GM12891 (cell line): ENCODE results near the gene CACNB4.
A peak's percentile ranks its signal among the peaks of the same experiment; 100 is the strongest.

Source experiments
- DNase-seq: peaks from one replicate; pipeline ENCODE4 v3.0.0; 2011; ENCODE audit warnings: low spot score; ENCODE audit not compliant: insufficient read length
- FAIRE-seq: peaks from 2 replicates; lab custom pipeline; 2011; peaks lifted over from hg19 to GRCh38; lab: Jason Lieb, UNC
- PAX5 ChIP-seq: IDR thresholded peaks from 2 replicates; pipeline ENCODE4 v1.6.1; 2011; ENCODE audit warnings: low read length, moderate library complexity, mild to moderate bottlenecking; ENCODE audit not compliant: insufficient read depth, severe bottlenecking
- POLR2A ChIP-seq: IDR thresholded peaks from 2 replicates; pipeline ENCODE4 v1.6.1; 2011; ENCODE audit warnings: low read depth, low read length, control low read depth
- POLR2AphosphoS5 ChIP-seq: IDR thresholded peaks from 2 replicates; pipeline ENCODE4 v1.6.1; 2011; ENCODE audit warnings: low read depth, low read length, control low read depth
- POU2F2 ChIP-seq: IDR thresholded peaks from 2 replicates; pipeline ENCODE4 v1.6.1; 2011; ENCODE audit warnings: low read depth, mild to moderate bottlenecking, control low read depth, low read length, moderate library complexity
- SPI1 ChIP-seq: IDR thresholded peaks from 2 replicates; pipeline ENCODE4 v1.6.1; 2011; ENCODE audit warnings: low read depth, low read length, control low read depth
- TAF1 ChIP-seq: IDR thresholded peaks from 2 replicates; pipeline ENCODE4 v1.6.1; 2011; ENCODE audit warnings: low read depth, low read length, control low read depth

Gene CACNB4

DNA sequence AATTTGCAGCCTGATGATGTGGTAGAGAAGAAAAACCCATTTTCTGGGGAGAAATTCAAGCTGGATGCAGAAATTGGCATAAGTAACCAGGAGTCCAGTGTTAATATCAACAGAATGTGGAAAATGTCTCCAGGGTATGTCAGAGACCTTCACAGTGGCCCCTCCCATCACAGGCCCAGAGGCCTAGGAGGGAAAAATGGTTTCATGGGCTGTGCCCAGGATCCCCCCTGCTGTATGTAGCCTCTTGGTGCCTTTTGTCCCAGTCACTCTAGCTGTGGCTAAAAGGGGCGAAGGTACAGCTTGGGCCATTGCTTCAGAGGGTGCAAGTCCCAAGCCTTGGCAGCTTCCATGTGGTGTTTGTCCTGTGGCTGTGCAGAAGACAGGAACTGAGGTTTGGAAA is 40.2 kb downstream of the CACNB4 start:
- DNase-seq, result no peak
- TF ChIP-seq TAF1 (no peak), POLR2AphosphoS5 (no peak), POLR2A (no peak), POU2F2 (no peak), SPI1 (no peak), PAX5 (no peak)
- no peak for FAIRE-seq

DNA sequence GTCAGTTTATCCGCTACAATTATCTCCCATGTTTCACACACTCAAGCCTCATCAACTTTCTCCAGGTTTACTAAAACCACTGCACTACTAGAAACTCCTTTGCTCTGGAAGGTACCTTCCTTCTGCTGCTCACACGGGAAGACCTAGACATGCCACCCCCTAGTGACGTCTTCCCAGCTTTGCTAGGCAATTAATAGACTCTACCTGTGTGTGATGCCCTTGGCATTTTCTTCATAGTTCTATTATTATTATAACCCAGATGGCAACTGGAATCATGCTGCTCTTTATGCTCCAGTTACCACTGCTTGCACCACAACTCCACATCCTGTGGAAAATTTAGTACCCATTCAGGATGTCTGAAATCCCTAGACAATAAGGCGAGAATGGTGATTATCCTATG is 42.4 kb downstream of the CACNB4 start:
- no peak for TF ChIP-seq POLR2A
- FAIRE-seq, result no peak
- DNase-seq, result no peak

DNA sequence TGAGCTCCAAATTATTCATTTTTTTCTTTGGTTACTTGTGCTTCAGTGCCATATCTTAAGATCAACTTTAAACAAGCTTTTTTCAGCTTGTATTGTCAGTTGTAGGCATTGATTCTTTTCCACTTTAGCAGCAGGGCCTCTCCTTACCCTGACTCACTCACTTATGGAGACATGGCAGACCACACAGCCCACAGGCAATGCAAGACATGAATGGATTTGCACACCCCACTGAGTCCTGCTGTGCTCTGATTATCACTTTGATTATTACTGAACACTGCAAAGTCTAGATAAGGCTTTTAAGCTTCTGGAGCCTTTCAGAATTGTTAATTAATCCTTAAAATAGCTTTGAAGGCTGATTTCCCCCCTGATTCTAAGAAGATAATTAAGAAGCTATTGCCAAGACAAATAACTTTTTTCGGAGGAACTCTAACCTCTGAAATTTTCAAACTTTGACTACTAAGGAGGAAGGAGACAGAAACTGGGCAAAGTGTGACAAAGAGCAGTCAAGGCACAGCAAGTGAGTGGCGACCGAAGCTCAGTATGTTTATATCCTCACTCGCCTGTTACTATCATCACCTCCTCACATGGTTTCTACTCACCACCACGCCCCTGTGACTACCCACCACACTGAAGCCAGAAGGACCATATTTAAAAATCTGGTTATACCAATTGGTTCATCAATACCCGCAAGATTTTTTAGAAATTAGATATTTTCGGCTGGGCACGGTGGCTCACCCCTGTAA is 43.3 kb downstream of the CACNB4 start:
- TF ChIP-seq POU2F2, result no peak
- no peak for TF ChIP-seq PAX5
- no peak for TF ChIP-seq TAF1
- no peak for TF ChIP-seq POLR2AphosphoS5
- no peak for TF ChIP-seq POLR2A
- no peak for TF ChIP-seq SPI1
- peak; percentile 60 for FAIRE-seq
- no peak for DNase-seq

DNA sequence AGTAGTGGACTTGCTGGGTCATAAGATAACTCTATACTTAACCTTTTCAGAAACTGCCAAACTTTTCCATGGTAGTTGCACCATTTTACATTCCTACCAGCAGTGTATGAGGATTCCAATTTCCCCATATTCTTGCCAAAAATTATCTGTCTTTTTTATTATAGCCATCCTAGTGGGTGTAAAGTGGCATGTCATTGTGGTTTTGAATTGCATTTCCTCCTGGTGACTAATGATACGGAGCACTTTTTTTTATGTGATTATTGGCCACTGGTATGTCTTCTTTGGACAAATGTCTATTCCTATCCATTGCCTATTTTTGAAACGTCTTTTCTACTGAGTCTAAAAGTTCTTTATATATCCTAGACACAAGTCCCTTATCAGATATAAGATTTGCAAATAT is 44.3 kb downstream of the CACNB4 start:
- no peak for TF ChIP-seq PAX5
- TF ChIP-seq POU2F2, result no peak
- no peak for TF ChIP-seq POLR2AphosphoS5
- TF ChIP-seq TAF1, result no peak
- no peak for TF ChIP-seq SPI1
- no peak for TF ChIP-seq POLR2A
- DNase-seq (no peak), FAIRE-seq (no peak)

DNA sequence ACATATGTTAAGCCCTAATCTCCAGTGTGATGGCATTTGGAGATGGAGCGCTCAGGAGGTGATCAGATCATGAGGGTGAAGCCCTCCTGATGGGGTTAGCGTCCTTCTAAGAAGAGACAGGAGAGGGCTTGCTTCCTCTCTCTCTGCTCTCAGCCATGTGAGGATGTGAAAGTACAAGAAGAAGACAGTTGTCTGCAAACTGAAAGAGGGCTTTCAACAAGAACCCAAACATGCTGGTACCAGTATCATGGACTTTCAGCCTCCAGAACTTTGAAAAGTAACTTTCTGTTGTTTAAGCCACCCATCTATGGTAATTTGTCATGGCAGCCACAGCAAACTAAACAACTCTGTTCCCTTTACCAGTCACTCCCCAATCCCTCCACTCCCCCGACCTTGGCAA is 47.4 kb downstream of the CACNB4 start:
- FAIRE-seq, result peak; percentile 88
- TF ChIP-seq TAF1 (no peak), SPI1 (peak; percentile 90), PAX5 (no peak)

DNA sequence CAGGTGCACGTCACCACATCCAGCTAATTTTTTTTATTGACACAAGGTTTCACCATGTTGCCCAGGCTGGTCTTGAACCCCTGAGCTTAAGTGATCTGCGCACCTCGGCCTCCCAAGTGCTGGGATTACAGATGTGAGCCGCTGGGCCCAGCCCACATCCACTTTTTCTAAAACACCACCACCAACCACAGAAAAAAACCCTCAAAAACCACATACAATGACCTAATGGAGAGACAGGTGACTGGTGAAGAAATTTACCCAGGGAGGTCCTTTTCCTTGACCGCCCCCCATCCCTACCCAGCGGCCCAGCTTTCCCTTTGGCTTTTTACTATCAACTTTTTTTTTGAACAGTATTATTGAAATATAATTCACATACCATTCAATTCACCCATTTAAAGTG is 47.9 kb downstream of the CACNB4 start:
- TF ChIP-seq SPI1 (peak; percentile 46; the same call in 1 of the 2 replicates), POU2F2 (peak; percentile 30; the same call in 1 of the 2 replicates), POLR2AphosphoS5 (no peak), TAF1 (no peak), POLR2A (no peak), PAX5 (no peak)
- no peak for DNase-seq
- no peak for FAIRE-seq

More for the DNA sequence above, 47.4 kb downstream of the CACNB4 start:
- DNase-seq, result no peak

DNA sequence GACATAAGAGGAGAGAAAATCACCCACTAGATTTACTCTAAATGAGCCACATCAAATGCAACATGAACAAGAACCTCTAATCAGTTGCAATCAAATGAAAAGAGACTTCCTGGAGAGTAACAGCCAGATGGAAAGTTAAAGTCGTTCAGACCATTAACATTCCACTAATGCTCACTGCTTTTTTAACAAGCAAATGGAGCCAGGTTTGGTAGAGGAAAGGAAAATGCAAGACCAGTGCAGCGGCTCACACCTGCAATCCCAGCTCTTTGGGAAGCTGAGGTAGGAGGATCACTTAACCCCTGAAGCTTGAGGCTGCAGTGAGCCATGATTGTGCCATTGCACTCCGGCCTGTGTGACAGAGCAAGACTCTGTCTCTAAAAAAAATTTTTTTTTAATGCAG is 48.5 kb downstream of the CACNB4 start:
- FAIRE-seq (no peak), DNase-seq (no peak)

DNA sequence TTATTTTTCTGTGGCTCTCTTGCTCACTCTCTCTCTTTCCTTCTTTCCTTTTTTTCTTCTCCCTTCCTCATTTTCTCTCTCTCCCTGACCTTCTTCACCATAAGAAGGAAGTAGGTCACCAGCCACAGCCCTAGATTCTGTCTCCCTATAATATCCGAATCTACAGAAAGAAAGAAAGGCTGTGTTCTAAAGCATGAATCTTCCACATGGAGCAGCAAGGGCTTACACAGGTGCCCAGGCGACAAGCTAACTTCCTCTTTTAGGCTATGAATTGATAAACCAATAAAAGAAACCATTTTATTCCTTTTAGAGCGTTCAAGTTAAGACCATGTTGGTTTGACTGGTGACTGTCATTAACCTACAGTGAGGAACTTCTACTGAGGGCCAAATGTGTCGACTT is 49.3 kb downstream of the CACNB4 start:
- TF ChIP-seq PAX5, result no peak
- TF ChIP-seq SPI1, result peak; percentile 24; the same call in 1 of the 2 replicates
- DNase-seq (no peak), FAIRE-seq (no peak)

More for the DNA sequence above, 48.5 kb downstream of the CACNB4 start:
- no peak for TF ChIP-seq POLR2AphosphoS5
- no peak for TF ChIP-seq SPI1
- no peak for TF ChIP-seq POU2F2
- TF ChIP-seq PAX5, result no peak
- no peak for TF ChIP-seq TAF1
- TF ChIP-seq POLR2A, result no peak

DNA sequence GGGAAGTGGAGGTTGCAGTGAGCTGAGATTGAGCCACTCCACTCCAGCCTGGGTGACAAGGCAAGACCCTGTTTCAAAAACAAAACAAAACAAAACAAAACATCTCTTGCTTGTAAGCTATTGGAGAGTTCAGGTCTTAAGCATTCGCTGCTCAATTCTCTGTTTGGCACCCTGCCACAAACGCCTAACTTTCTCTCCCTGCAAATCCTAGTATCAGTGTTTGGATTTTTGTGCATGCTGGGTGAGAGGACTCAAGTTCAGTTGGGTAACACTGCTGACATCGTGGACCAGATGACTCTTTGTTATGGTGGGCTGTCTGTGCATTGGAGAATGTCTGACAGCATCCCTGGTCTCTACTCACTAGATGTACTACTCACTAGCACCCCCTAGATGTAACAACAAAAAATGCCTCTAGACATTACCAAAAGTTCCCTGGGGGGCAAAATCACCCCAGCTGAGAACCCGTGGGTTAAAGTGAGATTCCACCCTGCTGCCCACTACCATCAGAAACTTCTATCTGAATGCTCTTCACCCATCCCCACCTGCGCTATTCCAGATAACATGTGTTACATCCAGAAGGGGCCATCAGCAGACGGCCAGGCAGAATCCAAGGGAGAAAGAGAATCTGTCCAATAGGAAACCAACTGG is 50.9 kb downstream of the CACNB4 start:
- FAIRE-seq (peak; percentile 89), DNase-seq (no peak)
- TF ChIP-seq SPI1 (no peak), POLR2AphosphoS5 (no peak), PAX5 (no peak), POU2F2 (no peak), TAF1 (no peak), POLR2A (no peak)

DNA sequence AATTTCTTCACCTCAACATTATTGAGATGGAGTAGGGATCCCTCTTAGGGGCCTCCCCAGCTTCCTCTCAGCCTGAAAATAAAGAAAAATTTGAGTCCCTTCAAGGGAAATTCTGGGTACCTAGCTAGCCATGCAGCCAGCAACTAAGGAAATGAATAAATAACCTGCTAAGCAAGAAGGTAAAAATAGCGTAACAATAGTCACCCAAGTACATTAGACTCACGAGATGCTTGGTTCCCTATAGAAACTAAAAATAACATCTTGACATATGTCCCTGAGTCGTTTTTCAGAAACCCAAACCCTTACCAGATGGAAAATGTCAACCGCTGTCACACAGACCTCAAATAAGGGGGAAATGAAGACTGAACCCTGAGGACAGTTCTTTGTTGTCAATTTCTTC is 51.9 kb downstream of the CACNB4 start:
- DNase-seq (no peak), FAIRE-seq (peak; percentile 89)
- TF ChIP-seq POLR2AphosphoS5, result no peak
- no peak for TF ChIP-seq PAX5
- TF ChIP-seq SPI1, result peak; percentile 38; the same call in 1 of the 2 replicates
